ENCODE data around the gene LRPAP1. TPM values are rescaled to one million over a fixed set of nuclear protein-coding genes. Genes with fewer than 3 reads are reported as not detected.
"Not testable (repeated sequence)": the region's sequence is repeated elsewhere in the genome, so short reads cannot be mapped to it uniquely, and the experiment has no call there.

The LRPAP1 gene
- total RNA-seq, 4 donors from 2014 or later = 88.5 to 201 (median 174) TPM

DNA sequence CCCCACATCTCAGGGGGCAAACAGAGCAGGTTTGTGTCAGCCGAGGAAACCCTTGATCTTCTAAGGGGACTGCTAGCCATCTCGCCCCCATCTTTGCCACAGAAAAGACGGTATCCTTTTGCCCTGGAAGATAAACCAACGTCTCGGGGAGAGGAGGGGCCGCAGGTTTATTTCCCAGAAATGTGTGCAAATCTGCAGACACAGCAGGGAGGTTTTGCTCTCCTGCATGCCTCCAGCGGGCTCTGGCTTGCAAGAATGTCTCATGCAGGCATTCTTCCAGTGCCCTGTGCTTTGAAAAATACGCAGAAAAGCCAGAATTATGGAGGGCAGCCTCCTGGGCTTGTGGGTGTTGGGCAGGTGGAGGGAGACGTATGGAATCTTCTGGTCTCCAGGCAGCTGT, 42.6 kb upstream of the LRPAP1 start:
- WGBS = 79% methylated on average over 7 of the region's 9 CpGs
- H3K9me3 ChIP-seq; DNase-seq (ENCODE audit: extremely low spot score); intact Hi-C loops (cut with DNase I); H3K4me1 ChIP-seq; H3K4me3 ChIP-seq; H3K27ac ChIP-seq (replicated peaks in 1 of 4); H3K36me3 ChIP-seq: not testable (repeated sequence)
- peaks cover 0 to 16% (median 0%) of the 10 kb centered on the region in 4 donors for H3K27me3 ChIP-seq

DNA sequence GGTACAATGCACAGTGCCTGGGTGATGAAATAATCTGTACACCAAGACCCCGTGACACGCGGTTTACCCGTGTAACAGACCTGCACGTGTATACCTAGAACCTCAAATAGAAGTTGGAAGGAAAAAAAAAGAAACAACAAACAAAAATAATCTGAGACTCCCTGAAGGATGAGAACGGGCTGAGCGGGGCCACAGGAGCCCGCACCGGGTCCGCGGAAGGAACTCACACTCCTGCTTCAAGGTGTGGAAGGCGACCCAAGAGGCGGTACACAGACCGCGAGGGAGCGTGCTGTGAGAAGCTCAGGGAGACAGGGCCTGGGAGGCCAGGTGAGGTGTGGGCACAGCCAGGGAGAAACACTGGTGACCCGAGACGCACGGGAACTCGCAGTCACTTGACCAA, 42.1 kb upstream of the LRPAP1 start:
- H3K27ac ChIP-seq (replicated peaks in 1 of 4); H3K36me3 ChIP-seq; DNase-seq (ENCODE audit: extremely low spot score); H3K4me3 ChIP-seq; intact Hi-C loops (cut with DNase I); H3K9me3 ChIP-seq; H3K4me1 ChIP-seq: not testable (repeated sequence)
- H3K27me3 ChIP-seq = peaks cover 0 to 19% (median 0%) of the 10 kb centered on the region in 4 donors
- 88% methylated on average over 20 of the region's 20 CpGs for WGBS

DNA sequence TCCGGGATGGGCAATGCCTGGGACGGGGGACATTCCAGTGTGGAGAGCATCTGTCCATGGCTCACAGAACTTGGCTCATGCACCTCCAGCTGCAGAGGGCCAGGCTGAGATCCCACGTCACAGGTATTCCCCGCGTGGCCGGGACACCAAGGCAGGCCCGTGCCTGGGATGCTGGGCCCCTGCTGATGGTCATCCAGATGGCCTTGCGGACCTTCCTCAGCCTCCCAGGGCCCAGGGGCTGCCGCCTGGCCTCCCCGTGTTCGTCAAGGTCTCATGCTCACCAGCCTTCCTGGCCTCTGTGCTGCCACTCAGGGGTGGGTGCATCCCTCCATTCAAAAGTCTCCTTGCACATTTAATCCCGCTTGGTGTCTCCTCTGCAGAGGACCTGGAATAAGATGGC, 40.9 kb upstream of the LRPAP1 start:
- Histone ChIP-seq H3K4me3 (no peak overlapping the region), H3K9me3 (no peaks in the 10 kb centered on the region), H3K27ac (replicated peaks in 1 of 4) (no peak overlapping the region), H3K27me3 (peaks cover 0 to 19% (median 0%) of the 10 kb centered on the region in 4 donors), H3K4me1 (no peaks in the 10 kb centered on the region), H3K36me3 (no peaks in the 10 kb centered on the region)
- intact Hi-C loops (cut with DNase I) = no loop called here
- whole genome bisulfite sequencing = 81% methylated on average over 10 of the region's 12 CpGs
- no peak for DNase-seq (ENCODE audit: extremely low spot score)
- no peak for TF ChIP-seq EP300 (IDR thresholded peaks at IDR 0.05)
- no peak for TF ChIP-seq POLR2A (IDR thresholded peaks at IDR 0.05; ENCODE audit: low read depth)
- no peak for TF ChIP-seq POLR2AphosphoS5 (IDR thresholded peaks at IDR 0.05)
- TF ChIP-seq, protein P1, sequence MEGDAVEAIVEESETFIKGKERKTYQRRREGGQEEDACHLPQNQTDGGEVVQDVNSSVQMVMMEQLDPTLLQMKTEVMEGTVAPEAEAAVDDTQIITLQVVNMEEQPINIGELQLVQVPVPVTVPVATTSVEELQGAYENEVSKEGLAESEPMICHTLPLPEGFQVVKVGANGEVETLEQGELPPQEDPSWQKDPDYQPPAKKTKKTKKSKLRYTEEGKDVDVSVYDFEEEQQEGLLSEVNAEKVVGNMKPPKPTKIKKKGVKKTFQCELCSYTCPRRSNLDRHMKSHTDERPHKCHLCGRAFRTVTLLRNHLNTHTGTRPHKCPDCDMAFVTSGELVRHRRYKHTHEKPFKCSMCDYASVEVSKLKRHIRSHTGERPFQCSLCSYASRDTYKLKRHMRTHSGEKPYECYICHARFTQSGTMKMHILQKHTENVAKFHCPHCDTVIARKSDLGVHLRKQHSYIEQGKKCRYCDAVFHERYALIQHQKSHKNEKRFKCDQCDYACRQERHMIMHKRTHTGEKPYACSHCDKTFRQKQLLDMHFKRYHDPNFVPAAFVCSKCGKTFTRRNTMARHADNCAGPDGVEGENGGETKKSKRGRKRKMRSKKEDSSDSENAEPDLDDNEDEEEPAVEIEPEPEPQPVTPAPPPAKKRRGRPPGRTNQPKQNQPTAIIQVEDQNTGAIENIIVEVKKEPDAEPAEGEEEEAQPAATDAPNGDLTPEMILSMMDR (IDR thresholded peaks at IDR 0.05) = no peak

DNA sequence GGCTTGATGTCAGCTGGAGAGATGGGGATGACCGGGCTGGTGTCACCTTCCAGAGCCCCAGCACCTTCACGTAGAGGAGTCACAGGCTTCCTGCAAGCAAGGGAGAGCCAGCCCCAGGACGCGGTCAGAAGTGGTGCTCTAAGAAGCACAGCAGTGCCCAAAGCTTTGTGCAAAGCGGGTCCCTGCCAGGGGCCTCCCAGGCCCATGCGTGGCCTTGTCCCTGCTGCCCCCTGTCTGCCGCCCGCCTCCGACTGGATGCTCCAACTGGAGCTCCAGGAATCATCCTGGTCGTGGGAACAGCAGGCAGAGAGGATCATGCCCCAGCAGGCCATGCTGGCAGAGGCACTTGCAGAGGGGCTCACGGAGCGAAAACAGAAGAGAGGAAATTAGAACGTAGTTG, 40.1 kb upstream of the LRPAP1 start:
- Histone ChIP-seq H3K9me3 (no peaks in the 10 kb centered on the region), H3K4me3 (no peak overlapping the region), H3K27me3 (peaks cover 0 to 19% (median 0%) of the 10 kb centered on the region in 4 donors), H3K27ac (replicated peaks in 1 of 4) (no peak overlapping the region), H3K36me3 (no peaks in the 10 kb centered on the region), H3K4me1 (no peaks in the 10 kb centered on the region)
- TF ChIP-seq POLR2AphosphoS5 (IDR thresholded peaks at IDR 0.05) (no peak), POLR2A (IDR thresholded peaks at IDR 0.05; ENCODE audit: low read depth) (no peak), EP300 (IDR thresholded peaks at IDR 0.05) (no peak)
- TF ChIP-seq, protein P1 (IDR thresholded peaks at IDR 0.05) = no peak
- WGBS = 46% methylated on average over 9 of the region's 13 CpGs
- intact Hi-C loops (cut with DNase I) = no loop called here
- DNase-seq (ENCODE audit: extremely low spot score) = no peak

DNA sequence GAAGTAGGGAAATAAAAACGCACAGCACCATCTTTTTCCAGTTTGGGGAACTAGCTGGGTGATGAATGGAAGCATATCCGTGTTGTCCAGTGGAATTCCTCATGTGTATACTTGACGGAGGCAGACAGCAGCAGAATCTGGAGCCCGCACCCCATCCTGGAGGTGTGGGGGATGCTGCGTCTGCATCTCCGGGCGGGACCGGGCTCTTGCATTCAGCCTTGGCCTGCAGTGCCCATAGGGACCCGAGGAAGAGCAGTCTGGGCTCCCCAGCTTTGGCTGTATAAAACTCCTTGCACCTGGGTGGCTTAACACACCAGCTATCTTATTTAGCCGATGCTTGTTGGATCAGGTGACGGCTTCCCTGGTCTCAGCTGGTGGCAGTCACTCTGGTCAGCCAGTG, 39.7 kb upstream of the LRPAP1 start:
- no peak overlapping the region for H3K4me3 ChIP-seq
- no peak for TF ChIP-seq EP300 (IDR thresholded peaks at IDR 0.05)
- TF ChIP-seq, protein P1 (IDR thresholded peaks at IDR 0.05) = no peak
- TF ChIP-seq POLR2AphosphoS5 (IDR thresholded peaks at IDR 0.05) = no peak
- TF ChIP-seq POLR2A (IDR thresholded peaks at IDR 0.05; ENCODE audit: low read depth) = no peak
- peaks cover 0 to 19% (median 0%) of the 10 kb centered on the region in 4 donors for H3K27me3 ChIP-seq
- no peaks in the 10 kb centered on the region for H3K4me1 ChIP-seq
- 90% methylated on average over 8 of the region's 11 CpGs for WGBS
- intact Hi-C loops (cut with DNase I) = no loop called here
- H3K27ac ChIP-seq (replicated peaks in 1 of 4) = no peak overlapping the region
- DNase-seq (ENCODE audit: extremely low spot score) = no peak
- H3K9me3 ChIP-seq = no peaks in the 10 kb centered on the region
- no peaks in the 10 kb centered on the region for H3K36me3 ChIP-seq

DNA sequence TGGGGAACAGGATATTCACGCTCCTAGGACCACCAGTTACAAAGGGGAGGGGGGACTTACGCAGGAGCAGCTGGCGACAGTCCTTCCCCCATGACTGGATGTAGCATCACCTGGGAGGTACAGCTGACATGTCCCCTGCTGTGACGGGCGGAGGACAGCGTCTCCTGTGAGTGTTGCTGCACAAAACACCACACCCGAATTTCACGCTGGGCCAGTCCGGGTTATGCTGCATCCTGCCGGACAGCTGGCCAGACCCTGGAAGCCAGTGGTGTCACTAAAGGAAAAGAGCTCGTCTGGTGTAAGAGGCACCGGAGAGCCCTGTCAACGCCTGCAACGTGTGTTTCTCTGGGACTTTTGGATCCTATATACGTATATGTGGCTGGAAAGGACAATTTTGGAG, 38.7 kb upstream of the LRPAP1 start:
- H3K27ac ChIP-seq (replicated peaks in 1 of 4); intact Hi-C loops (cut with DNase I): not testable (repeated sequence)
- 83% methylated on average over 8 of the region's 15 CpGs for WGBS

DNA sequence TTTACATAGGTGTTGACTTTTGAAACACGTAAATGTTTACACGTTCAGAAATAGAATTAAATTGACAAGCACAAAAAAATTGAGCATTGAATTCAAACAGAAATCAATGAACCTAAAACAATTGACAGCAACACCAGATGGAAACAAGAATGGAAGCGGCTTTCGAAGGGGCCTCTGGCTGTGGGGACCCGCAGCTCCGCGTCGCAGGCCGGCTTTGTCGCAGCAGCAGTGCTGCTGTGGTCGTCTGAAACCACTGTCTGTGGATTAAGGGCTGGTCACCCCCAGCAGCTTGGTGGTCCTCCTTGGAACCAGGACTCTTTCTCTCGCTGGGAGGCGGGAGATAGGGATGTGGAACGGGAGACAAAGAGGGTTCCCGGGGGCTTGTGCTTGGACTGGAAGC, 37.4 kb upstream of the LRPAP1 start:
- H3K27ac ChIP-seq (replicated peaks in 1 of 4); H3K4me3 ChIP-seq; H3K36me3 ChIP-seq; H3K4me1 ChIP-seq; DNase-seq (ENCODE audit: extremely low spot score); intact Hi-C loops (cut with DNase I); H3K9me3 ChIP-seq: not testable (repeated sequence)
- H3K27me3 ChIP-seq = peaks cover 0 to 19% (median 0%) of the 10 kb centered on the region in 4 donors
- 88% methylated on average over 12 of the region's 15 CpGs for WGBS

More for the DNA sequence above, 38.7 kb upstream of the LRPAP1 start:
- peaks cover 0 to 19% (median 0%) of the 10 kb centered on the region in 4 donors for H3K27me3 ChIP-seq
- not testable (repeated sequence) for DNase-seq (ENCODE audit: extremely low spot score); H3K4me1 ChIP-seq; H3K36me3 ChIP-seq; H3K4me3 ChIP-seq; H3K9me3 ChIP-seq

DNA sequence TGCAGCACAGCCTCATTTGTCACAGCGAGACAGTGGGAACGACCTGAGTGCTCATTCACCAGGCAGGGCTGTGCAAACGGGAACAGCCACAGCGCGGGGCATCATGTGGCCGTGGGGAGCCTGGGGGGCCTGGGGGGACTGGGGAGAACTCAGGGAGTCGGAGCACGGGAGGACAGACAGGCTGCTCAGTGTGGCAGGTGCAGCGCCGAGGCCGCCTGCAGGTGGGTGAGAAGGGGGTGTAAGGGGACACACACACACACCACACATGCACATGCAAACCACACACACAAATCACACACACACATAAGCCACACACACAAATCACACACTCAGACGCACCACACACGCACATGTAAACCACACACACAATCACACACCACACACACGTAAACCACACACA, 34.5 kb upstream of the LRPAP1 start:
- 67% methylated on average over 4 of the region's 14 CpGs for WGBS
- H3K27ac ChIP-seq (replicated peaks in 1 of 4); DNase-seq (ENCODE audit: extremely low spot score); H3K36me3 ChIP-seq; H3K4me1 ChIP-seq; H3K27me3 ChIP-seq; intact Hi-C loops (cut with DNase I); H3K9me3 ChIP-seq; H3K4me3 ChIP-seq: not testable (repeated sequence)

DNA sequence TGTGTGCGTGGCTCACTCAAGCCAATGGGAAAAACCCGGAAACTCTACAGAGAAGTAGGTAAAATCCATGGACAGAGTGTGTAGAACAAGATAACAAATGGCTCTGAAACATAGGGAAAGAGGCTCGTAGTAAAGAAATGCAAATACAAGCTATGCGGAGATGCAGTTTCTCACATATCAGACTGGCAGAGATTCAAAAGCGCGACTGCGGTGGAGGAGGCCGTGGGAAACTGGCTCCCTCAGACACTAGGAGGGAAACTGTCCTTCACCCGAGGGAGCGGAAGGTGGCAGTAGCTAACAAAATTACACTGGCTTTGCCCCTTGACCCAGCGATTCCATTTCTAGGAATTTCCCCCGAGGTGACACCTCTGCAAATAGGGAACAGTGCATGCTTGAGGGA, 34.1 kb upstream of the LRPAP1 start:
- intact Hi-C loops (cut with DNase I); H3K36me3 ChIP-seq; H3K4me3 ChIP-seq; H3K27me3 ChIP-seq; DNase-seq (ENCODE audit: extremely low spot score); H3K4me1 ChIP-seq; H3K9me3 ChIP-seq; H3K27ac ChIP-seq (replicated peaks in 1 of 4): not testable (repeated sequence)
- WGBS = 23% methylated on average over 10 of the region's 12 CpGs

DNA sequence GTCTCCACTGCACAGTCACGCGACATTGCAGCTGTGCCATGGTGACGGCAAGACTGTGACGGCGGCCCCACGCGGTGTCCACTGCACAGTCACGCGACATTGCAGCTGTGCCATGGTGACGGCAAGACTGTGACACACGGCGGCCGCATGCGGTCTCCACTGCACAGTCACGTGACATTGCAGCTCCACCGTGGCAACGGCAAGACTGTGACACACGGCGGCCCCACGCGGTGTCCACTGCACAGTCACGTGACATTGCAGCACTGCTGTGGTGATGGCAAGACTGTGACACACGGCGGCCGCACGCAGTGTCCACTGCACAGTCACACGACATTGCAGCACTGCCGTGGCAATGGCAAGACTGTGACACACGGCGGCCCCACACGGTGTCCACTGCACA, 32.7 kb upstream of the LRPAP1 start:
- H3K36me3 ChIP-seq; intact Hi-C loops (cut with DNase I); H3K27me3 ChIP-seq; H3K4me3 ChIP-seq; H3K4me1 ChIP-seq; H3K9me3 ChIP-seq; DNase-seq (ENCODE audit: extremely low spot score); H3K27ac ChIP-seq (replicated peaks in 1 of 4): not testable (repeated sequence)
- whole genome bisulfite sequencing = 97% methylated on average over 17 of the region's 31 CpGs

All from esophagus muscularis mucosa (tissue), 4 donors.